ENCODE data around the gene DNMT3B. TPM values are rescaled to one million over a fixed set of nuclear protein-coding genes. Genes with fewer than 3 reads are reported as not detected.
A peak's percentile ranks its signal among the peaks of the same experiment; 100 is the strongest.

DNMT3B gene
- total RNA-seq, 4 donors from 2014 or later = 0.20 to 0.39 (median 0.30) TPM

GRCh38 chr20:32743237-32744112 is 18.7 kb upstream of the DNMT3B start, which contains the start of gene COMMD7:
Gene COMMD7 (minus strand): TSS chr20:32743467. CDS start chr20:32743391, 76 bp downstream.
- DNase-seq (peak in 1 of 2 donors; percentile 24), ATAC-seq (peak; percentile 50 to 69)
- Histone ChIP-seq H3K4me1 (peaks cover 4 to 15% of the 10 kb centered on the region in 2 donors), H3K9me3 (no peaks in the 10 kb centered on the region), H3K4me3 (peak within 1 kb of the TSS; percentile 65 to 79 (median 72)), H3K27ac (peak within 1 kb of the TSS; percentile 70 to 75 (median 72)), H3K27me3 (no peaks in the 10 kb centered on the region), H3K36me3 (no peaks in the 10 kb centered on the region)
- in situ Hi-C loops (cut with MboI; ENCODE audit: low sequenced_read_pairs in 4 of 4) (no loop called here), intact Hi-C loops (cut with DNase I; ENCODE audit: low total_unique reads) (loop anchor here (1.0 kb wide), 1 partner anchor 19 kb away; the partner anchor contains the start of gene DNMT3B)
- TF ChIP-seq POLR2A (IDR thresholded peaks at IDR 0.05) = no peak
- TF ChIP-seq, protein P1, sequence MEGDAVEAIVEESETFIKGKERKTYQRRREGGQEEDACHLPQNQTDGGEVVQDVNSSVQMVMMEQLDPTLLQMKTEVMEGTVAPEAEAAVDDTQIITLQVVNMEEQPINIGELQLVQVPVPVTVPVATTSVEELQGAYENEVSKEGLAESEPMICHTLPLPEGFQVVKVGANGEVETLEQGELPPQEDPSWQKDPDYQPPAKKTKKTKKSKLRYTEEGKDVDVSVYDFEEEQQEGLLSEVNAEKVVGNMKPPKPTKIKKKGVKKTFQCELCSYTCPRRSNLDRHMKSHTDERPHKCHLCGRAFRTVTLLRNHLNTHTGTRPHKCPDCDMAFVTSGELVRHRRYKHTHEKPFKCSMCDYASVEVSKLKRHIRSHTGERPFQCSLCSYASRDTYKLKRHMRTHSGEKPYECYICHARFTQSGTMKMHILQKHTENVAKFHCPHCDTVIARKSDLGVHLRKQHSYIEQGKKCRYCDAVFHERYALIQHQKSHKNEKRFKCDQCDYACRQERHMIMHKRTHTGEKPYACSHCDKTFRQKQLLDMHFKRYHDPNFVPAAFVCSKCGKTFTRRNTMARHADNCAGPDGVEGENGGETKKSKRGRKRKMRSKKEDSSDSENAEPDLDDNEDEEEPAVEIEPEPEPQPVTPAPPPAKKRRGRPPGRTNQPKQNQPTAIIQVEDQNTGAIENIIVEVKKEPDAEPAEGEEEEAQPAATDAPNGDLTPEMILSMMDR (IDR thresholded peaks at IDR 0.05 in 4 of 5, conservative IDR thresholded peaks at IDR 0.05 in 1 of 5) = no peak

GRCh38 chr20:32749914-32750637 is 12.1 kb upstream of the DNMT3B start:
- in situ Hi-C loops (cut with MboI; ENCODE audit: low sequenced_read_pairs in 4 of 4) = no loop called here

DNA sequence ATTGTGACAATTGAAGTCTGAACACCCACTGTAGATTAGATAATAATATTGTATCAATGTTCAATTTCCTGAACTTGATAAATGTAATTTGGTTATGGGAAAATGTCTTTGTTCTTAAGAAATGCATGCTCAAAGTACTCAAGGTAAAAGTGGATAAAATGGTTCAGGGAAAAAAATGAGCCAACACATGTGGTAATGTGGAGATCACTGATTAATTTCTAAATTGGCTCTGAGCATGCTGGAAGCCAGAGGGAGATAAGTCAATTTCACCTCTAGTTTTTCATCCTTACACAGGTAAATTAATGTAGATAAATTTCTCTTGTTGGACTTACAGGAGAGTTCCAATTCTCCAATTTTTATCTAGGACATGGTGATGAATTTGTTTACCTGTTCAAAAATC is 10.9 kb upstream of the DNMT3B start:
- no peaks in the 10 kb centered on the region for H3K27me3 ChIP-seq
- no peak for DNase-seq
- no peaks in the 10 kb centered on the region for H3K36me3 ChIP-seq
- H3K4me1 ChIP-seq = no peaks in the 10 kb centered on the region
- no peak overlapping the region for H3K27ac ChIP-seq
- TF ChIP-seq, protein P1 (IDR thresholded peaks at IDR 0.05 in 4 of 5, conservative IDR thresholded peaks at IDR 0.05 in 1 of 5) = no peak
- no peak for TF ChIP-seq POLR2A (IDR thresholded peaks at IDR 0.05)
- ATAC-seq = no peak
- in situ Hi-C loops (cut with MboI; ENCODE audit: low sequenced_read_pairs in 4 of 4) (no loop called here), intact Hi-C loops (cut with DNase I; ENCODE audit: low total_unique reads) (no loop called here)
- H3K4me3 ChIP-seq = no peak overlapping the region
- no peaks in the 10 kb centered on the region for H3K9me3 ChIP-seq

More at GRCh38 chr20:32749914-32750637, 12.1 kb upstream of the DNMT3B start:
- DNase-seq (no peak), ATAC-seq (no peak)
- no peak for TF ChIP-seq POLR2A (IDR thresholded peaks at IDR 0.05)
- TF ChIP-seq, protein P1 (IDR thresholded peaks at IDR 0.05 in 4 of 5, conservative IDR thresholded peaks at IDR 0.05 in 1 of 5) = no peak
- no peaks in the 10 kb centered on the region for H3K27me3 ChIP-seq
- no peak overlapping the region for H3K27ac ChIP-seq
- H3K9me3 ChIP-seq = no peaks in the 10 kb centered on the region
- no peaks in the 10 kb centered on the region for H3K36me3 ChIP-seq
- no peak overlapping the region for H3K4me3 ChIP-seq
- intact Hi-C loops (cut with DNase I; ENCODE audit: low total_unique reads) = no loop called here
- no peaks in the 10 kb centered on the region for H3K4me1 ChIP-seq

GRCh38 chr20:32751702-32752457 is 10.3 kb upstream of the DNMT3B start:
- Histone ChIP-seq H3K4me1 (no peaks in the 10 kb centered on the region), H3K36me3 (no peaks in the 10 kb centered on the region), H3K9me3 (no peaks in the 10 kb centered on the region), H3K27me3 (no peaks in the 10 kb centered on the region), H3K4me3 (no peak overlapping the region), H3K27ac (no peak overlapping the region)
- no peak for TF ChIP-seq POLR2A (IDR thresholded peaks at IDR 0.05)
- TF ChIP-seq, protein P1 (IDR thresholded peaks at IDR 0.05 in 4 of 5, conservative IDR thresholded peaks at IDR 0.05 in 1 of 5) = no peak
- intact Hi-C loops (cut with DNase I; ENCODE audit: low total_unique reads) (no loop called here), in situ Hi-C loops (cut with MboI; ENCODE audit: low sequenced_read_pairs in 4 of 4) (no loop called here)
- ATAC-seq (no peak), DNase-seq (no peak)

Data from gastrocnemius medialis (tissue), 4 donors.